HG03469 (cell line): Measurements from ENCODE around the gene PCED1B.

Experiments
- ATAC-seq: cut with Tn5 transposase; IDR thresholded peaks from one replicate; pipeline ENCODE4 v1.9.1; 2021; ENCODE audit warnings: mild to moderate bottlenecking, moderate library complexity, moderate number of reproducible peaks; ENCODE audit not compliant: unreplicated experiment

PCED1B gene

DNA sequence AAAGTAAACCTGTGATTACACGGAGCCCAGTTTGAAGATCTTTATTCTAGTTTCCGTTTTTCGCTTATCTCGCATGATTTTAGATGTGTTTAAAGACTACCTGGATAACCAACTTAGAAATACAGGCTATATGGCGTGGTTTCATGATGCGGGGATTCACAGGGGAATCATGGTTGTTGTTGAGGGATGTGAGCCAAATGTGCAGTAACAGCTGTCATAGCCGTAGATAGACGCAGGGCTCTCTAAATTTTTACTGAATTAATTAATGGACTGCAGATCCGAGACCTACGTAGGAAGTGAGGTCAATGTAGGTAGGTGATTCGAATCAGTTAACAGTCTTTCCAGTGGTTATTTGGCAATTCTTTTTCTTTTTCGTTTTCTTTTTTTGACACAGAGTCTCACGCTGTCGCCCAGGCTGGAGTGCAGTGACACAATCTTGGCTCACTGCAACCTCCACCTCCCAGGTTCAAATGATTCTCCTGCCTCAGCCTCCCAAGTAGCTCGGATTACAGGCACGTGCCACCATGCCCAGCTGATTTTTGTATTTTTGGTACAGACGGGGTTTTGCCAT, 145.2 kb downstream of the PCED1B start:
- ATAC-seq: no peak

DNA sequence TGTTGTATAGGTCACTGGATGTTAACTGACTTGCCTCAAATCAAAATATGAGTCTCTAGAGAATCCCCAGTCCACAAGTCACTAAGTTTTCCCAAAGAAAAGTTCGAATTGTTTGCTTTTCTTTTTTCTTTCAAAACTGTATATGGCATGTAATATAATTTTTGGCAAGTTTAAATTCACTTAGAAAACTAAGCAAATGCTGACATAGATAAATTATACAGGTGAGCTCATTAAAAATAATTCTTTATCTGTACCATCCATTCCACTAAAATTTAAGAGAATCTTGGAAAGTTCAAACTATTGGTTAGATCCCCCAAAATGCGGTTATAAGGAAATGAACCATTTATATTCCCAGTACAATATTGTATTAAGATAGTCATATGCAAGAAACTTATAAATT, 145.9 kb downstream of the PCED1B start:
- ATAC-seq: no peak

DNA sequence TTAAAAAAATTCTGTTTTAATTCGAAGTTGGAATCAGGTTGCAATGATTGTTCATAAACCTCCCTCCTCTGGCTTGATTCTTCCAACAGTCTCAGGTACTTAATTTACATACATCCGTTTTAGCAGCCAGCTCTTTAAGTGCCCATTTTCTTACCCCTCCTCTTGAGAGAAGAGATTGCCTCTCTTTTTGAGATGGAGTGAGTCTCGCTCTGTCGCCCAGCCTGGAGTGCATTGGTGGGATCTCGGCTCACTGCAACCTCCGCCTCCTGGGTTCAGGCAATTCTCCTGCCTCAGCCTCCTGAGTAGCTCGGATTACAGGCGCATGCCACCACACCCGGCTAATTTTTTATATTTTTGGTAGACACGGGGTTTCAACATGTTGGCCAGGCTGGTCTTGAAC, 146.8 kb downstream of the PCED1B start:
- ATAC-seq: no peak

DNA sequence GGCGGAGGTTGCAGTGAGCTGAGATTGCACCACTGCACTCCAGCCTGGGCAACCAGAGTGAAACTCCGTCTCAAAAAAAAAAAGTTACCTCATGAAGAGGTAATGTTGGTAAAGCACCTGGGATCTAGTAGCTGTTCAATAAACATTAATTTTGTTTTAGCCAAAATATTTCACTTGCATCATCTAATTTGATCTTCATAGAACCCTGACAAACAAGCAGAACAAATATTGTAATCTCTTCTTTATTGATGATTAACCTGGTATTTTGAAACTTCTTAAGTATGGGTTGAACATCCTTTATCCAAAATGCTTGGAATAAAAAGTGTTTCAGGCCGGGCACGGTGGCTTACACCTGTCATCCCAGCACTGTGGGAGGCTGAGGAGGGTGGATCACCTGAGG, 149.4 kb downstream of the PCED1B start:
- ATAC-seq: no peak

DNA sequence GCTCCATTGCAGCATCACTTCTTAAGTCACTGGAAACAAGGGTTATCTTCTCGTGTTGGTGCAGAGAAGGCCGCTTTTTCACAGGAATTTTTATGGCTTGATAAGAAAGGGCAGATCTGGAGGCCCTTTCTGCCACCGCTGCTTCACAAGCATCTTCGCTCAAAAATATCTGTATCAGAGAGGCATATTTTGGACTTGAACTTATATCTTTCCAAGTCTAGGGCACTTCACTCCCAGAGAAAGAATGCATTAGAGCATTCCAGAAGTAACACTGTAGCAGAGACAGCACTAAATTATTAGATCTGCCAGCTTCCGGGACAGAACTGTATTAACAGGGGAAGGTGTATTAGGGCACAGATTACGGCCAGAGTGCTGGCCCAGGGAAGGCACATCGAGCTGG, 152.0 kb downstream of the PCED1B start:
- no peak for ATAC-seq

DNA sequence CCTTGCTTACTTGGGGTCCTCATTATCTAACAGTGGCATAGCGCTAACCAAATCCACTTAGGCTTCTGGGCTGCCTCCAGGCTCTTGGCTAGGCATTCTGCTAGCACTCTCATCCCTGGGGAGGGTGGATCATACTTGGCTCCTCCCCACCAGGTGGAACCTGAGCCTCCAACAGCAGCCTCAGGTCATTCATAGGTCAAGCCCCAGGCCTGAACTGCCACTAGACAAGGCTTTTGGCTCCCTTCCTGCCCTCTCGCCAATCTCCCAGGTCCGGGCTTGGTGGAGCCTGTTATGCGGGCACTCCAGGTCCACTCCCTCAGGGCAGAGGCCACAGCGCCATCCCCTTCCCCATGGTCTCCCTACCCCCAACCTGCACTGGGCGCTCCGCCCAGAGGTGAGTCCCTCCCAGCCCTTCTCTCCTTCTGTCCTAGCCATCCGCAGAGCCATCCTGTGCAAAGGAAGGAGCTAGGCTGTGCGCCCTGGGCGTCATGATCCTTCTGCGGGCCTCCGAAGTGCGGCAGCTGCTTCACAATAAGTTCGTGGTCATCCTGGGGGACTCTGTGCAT, 155.2 kb downstream of the PCED1B start:
- no peak for ATAC-seq

DNA sequence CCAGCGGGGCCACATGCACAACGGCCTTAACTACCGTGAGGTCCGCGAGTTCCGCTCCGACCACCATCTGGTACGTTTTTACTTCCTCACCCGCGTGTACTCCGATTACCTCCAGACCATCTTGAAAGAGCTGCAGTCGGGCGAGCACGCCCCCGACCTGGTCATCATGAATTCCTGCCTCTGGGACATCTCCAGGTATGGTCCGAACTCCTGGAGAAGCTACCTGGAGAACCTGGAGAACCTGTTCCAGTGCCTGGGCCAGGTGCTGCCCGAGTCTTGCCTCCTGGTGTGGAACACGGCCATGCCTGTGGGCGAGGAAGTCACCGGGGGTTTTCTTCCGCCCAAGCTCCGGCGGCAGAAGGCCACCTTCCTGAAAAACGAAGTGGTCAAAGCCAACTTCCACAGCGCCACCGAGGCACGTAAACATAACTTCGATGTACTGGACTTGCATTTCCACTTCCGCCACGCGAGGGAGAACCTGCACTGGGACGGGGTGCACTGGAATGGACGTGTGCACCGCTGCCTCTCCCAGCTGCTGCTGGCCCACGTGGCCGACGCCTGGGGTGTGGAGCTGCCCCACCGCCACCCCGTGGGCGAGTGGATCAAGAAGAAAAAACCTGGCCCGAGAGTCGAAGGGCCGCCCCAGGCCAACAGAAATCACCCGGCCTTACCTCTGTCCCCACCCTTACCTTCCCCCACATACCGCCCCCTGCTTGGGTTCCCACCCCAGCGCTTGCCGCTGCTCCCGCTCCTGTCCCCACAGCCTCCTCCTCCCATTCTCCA, 156.0 kb downstream of the PCED1B start:
- ATAC-seq: no peak

DNA sequence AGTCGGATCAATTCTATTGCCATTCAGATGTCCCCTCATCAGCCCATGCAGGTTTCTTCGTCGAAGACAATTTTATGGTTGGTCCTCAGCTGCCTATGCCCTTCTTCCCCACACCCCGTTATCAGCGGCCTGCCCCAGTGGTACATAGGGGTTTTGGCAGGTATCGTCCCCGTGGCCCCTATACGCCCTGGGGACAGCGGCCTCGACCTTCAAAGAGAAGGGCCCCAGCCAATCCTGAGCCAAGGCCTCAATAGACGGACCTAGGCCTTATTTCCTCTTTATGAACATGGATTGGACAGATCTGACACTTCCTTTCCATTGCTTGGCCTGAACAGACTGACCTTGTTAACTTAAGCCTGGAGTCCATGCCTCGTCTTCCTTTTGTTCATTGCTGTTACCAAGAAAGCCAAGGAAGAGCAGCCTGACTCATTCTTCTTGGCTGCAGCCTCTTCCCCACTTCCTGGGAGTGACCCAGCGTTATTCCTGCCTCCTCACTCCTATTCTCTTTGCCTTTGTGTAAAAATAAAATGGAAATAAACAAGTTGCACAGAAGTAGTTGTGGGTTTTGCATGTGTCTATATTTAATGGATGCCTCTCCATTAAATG, 156.8 kb downstream of the PCED1B start:
- ATAC-seq: no peak

DNA sequence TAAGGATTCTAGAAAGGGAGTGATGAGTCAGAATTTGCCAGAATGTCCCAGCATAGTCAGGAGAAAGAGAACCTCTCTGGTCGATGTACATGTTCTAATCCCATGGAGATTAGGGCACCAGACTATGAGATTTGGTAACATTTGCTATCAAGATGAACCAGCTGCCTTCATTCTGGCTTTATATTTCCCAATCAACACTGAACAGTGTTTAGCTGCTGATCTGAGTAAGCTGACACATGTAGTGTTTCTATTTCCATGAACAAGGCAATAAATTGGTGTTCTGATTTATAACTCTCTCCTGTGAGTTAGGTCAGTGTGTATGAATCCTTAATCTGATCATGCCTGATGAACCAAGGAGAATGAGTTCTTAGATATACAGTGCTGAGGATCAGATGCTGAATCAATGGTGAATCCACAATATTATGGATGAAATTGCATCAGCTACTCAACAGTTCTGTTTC, 158.4 kb downstream of the PCED1B start:
- no peak for ATAC-seq

DNA sequence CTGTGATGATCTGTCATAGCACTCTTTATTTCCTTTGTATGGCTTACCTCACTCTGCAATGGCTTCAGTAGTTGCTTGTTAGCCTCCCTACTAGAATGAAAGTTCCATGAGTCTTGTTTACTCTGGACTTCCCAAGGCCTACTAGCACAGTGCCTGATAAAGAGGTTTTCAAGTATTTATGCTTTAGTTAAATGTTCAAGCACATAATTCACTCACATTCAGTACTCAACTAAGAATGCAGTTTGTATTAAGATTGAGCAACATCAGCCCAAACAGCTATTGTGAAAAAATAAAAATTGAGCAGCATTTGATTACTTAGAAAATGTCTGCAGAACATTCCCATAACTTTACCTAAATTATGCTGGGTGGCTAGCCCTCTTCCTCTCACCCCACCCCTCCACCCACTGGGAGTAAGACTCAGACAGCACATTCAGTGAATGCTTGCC, 159.3 kb downstream of the PCED1B start:
- no peak for ATAC-seq

DNA sequence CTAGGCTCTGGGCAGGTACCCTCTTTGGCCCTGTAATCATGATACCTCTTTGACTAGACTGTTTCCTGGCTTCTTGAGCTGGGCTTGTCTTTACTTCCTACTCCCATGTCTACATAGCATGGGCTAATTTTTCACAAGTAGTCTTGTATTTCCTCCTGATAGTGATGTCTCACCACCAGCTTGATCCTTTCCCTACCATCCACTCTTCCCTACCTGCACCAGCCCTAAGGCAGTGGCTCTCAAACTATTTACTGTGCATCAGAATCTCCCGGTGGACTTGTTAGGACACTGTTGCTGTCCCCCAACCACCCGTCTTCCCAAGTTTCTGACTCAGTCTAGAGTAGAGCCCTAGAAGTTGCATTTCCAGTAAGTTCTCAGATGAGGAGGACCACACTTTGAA, 163.0 kb downstream of the PCED1B start:
- no peak for ATAC-seq

DNA sequence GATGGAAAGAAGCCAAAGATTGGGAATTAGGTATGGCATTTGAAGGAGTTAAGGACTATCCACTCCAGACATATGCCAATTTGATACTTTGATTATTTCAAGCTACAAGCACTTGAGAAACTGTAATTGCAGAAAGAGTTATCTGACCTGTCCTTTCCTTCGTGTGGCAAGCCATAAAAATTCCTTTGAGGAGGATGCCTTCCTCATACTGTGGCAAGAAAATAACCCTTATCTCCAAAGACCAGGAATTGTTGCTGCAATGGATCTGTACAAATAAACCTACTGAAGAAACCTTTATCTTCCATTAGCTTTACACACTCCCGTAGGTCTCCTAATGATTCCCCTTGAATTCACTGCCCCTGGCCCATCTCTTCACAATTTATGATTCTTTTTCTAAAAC, 165.4 kb downstream of the PCED1B start:
- no peak for ATAC-seq

DNA sequence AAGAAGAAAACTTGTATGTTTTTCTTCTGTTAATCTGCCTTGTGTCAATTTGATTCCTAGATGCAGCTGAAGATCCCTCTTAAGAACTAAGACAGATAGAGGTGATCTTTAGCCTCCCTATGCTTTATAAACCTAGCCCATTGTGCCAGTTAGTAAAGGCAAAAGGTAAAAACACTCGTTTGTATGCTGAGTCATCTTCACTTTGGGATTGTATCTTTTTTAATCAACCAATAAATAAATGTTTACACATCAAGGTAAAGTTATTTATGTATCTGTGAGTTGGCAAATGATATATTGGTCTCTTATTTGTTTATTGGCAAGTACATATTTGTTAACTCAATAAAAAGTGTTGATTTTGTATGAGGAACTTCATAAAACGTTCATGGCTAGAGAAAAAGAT, 166.2 kb downstream of the PCED1B start:
- no peak for ATAC-seq

DNA sequence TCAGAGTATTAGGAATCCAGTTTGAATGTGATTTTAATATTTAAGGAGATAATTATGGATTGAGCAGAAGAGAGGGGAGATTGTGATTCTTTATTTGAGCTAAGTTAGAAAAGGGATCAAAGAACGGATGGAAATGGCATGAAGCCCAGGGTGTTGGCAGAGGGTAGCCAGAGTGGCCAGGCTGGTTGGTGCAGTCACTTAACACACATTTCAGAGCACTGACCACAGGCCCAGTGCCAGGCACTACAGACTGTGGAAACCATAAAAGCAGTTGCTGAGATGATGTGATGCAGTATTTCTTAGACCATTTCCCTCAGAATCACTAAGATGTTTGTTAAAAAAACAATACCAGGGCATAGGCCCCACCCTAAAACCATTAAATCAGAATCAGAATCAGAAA, 168.0 kb downstream of the PCED1B start:
- ATAC-seq: no peak

DNA sequence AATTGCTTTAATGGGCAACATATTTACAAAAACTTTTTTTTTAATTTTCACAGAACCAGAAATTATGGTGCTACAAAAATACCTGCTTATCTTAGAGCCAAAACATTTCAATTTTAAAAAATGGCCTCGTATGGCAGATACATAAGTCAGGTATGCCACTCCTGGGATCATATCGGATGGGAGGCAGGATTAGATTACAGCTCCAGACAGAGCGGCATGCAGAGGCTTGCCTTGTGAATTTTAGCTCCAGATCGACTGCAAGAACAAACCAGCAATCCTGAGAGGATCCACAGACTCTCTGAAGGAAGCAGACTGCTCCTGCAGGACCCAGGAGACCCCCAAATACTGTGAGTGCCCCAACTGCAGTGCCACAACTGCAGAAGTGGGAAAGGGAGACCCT, 169.7 kb downstream of the PCED1B start:
- ATAC-seq: no peak

DNA sequence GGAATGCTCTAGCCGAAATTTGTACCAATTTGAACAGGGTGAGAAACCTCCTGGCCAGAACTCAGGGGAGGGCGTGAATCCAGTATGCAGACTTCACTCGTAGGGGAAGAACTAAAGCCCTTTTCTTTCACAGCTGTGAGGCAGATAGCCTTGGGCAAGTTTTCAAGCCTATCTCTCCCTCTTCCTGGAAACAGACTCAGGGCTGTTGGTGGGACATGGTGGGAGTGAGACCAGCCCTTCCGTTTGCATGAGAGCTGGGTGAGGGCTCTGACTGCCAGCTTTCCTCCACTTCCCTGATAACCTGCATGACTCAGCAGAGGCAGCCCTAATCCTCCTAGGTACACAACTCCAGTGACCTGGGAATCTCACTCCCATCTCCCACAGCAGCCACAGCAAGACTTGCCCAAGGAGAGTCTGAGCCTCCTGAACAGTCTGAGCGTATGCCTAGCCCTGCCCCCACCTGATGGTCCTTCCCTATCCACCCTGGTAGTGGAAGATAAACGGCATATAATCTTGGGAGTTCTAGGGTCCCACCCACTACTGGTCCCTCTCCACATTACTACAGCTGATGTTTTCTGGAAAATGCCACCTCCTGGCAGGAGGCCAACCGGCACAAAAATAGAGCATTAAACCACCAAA, 170.4 kb downstream of the PCED1B start:
- no peak for ATAC-seq

DNA sequence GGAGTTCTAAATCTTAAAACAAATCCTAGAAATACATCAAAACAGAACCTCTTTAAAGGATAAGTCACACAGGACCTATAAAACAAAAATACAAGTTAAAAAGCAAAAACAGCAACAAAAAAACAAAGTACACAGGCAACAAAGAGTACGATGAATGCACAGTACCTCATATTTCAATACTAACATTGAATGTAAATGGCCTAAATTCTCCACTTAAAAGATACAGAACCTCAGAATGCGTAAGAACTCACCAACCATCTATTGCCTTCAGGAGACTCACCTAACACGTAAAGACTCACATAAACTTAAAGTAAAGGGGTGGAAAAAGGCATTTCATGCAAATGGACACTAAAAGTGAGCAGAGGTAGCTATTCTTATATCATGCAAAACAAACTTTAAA, 172.5 kb downstream of the PCED1B start:
- ATAC-seq: no peak

DNA sequence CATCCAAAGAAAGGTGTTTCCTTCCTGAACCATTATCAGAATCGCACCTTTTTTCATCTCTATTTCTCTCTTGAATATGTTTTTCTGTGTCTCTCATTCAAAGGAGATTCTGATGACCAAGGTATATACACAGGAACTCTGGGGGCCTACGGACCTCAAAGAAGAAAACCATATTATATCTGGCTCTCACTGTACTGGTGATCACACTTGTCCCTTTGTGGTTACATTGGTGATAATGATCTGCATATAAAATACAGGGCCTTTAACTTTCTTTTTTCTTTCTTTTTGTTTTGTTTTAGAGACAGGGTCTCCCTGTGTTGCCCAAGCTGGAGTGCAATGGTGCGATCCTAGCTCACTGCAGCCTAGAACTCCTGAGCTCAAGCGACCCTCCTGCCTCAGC, 185.5 kb downstream of the PCED1B start:
- no peak for ATAC-seq

DNA sequence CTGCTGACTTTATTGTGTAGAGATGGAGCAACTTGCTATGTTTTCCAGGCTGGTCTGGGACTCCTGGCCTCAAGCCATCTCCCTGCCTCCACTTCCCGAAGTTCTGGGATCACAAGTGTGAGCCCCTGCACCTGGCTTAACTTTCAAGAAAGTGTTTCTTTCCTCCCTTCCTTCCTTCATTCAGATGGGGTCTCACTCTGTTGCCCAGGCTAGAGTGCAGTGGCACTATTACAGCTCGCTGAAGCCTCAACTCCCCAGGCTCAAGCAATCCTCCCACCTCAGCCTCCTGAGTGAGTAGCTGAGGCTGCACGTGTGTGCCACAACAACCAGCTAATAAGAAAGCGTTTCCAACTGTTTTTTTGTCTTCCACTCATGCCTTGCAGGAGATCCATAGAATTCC, 186.0 kb downstream of the PCED1B start:
- no peak for ATAC-seq

DNA sequence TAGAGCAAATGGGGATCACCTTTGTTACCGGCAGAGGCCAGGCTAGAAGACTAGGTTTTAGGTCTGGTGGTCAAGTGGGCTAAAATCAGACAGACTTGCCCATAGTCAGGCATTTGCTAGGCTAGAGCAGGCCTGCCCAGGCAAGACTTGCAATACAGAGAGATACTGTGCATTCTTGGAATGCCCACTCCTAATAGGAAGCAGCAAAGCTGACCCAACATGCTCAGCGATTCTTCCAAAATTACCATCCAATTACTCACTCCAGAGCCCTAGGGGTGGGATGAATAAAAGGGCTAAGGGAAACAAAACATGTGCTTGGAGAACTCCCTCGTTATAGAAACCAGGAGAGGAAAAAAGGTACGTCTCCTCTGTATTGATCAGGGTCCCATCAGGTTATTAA, 188.2 kb downstream of the PCED1B start:
- no peak for ATAC-seq
